SK-N-SH treated with all-trans-retinoic acid at 6 μM for 48 hours (cell line): ENCODE measurements around the gene KLF9.

Experiments used
- ATAC-seq: fragments of 200-7000 bp; cut with Tn5 transposase; 3 replicates; pipeline ENCODE4 v1.9.1; 2020; ENCODE audit warnings: mild to moderate bottlenecking, moderate library complexity
- ARNTL ChIP-seq: fragments of 450-650 bp; formaldehyde crosslinking; IDR thresholded peaks from 2 replicates; pipeline ENCODE4 v1.5.0; 2020; ENCODE audit warnings: low read depth, mild to moderate bottlenecking, moderate library complexity, borderline replicate concordance
- CREB5 ChIP-seq: fragments of 250-450 bp; sonication (Bioruptor Pico); IDR thresholded peaks from 2 replicates; pipeline ENCODE4 v1.5.1; 2020; ENCODE audit warnings: low read depth, mild to moderate bottlenecking, moderate library complexity
- CSDC2 ChIP-seq: fragments of 250-450 bp; sonication (Bioruptor Pico); IDR thresholded peaks from 2 replicates; pipeline ENCODE4 v1.5.0; 2020; ENCODE audit warnings: mild to moderate bottlenecking, moderate library complexity
- CSRNP3 ChIP-seq: fragments of 250-450 bp; sonication (Bioruptor Pico); IDR thresholded peaks from 2 replicates; pipeline ENCODE4 v1.5.1; 2021; ENCODE audit warnings: mild to moderate bottlenecking, moderate library complexity
- ESRRG ChIP-seq: fragments of 250-450 bp; sonication (Bioruptor Pico); IDR thresholded peaks from 2 replicates; pipeline ENCODE4 v1.6.1; 2021; ENCODE audit warnings: mild to moderate bottlenecking
- GLIS3 ChIP-seq: fragments of 250-450 bp; sonication (Bioruptor Pico); IDR thresholded peaks from 2 replicates; pipeline ENCODE4 v1.5.0; 2020; ENCODE audit warnings: mild to moderate bottlenecking, moderate library complexity
- ISL1 ChIP-seq: fragments of 250-450 bp; sonication (Bioruptor Pico); IDR thresholded peaks from 2 replicates; pipeline ENCODE4 v2.1.2; 2022; ENCODE audit warnings: mild to moderate bottlenecking, moderate library complexity
- OSR1 ChIP-seq: fragments of 250-450 bp; sonication (Bioruptor Pico); IDR thresholded peaks from 2 replicates; pipeline ENCODE4 v1.8.0; 2022; ENCODE audit warnings: moderate library complexity, mild to moderate bottlenecking, inconsistent platforms
- PATZ1 ChIP-seq: fragments of 250-450 bp; sonication (Bioruptor Pico); IDR thresholded peaks from 2 replicates; pipeline ENCODE4 v1.8.0; 2020; ENCODE audit warnings: mild to moderate bottlenecking, moderate library complexity, borderline replicate concordance
- POU6F1 ChIP-seq: fragments of 250-450 bp; sonication (Bioruptor Pico); IDR thresholded peaks from 2 replicates; pipeline ENCODE4 v1.8.0; 2021; ENCODE audit warnings: low read depth, mild to moderate bottlenecking, moderate library complexity, borderline replicate concordance
- PPARA ChIP-seq: fragments of 250-450 bp; sonication (Bioruptor Pico); IDR thresholded peaks from 2 replicates; pipeline ENCODE4 v1.5.0; 2020; ENCODE audit warnings: mild to moderate bottlenecking, borderline replicate concordance
- RARB ChIP-seq: fragments of 250-450 bp; sonication (Bioruptor Pico); IDR thresholded peaks from 2 replicates; pipeline ENCODE4 v1.8.0; 2021; ENCODE audit warnings: mild to moderate bottlenecking, moderate library complexity
- SNAI2 ChIP-seq: fragments of 250-450 bp; sonication (Bioruptor Pico); IDR thresholded peaks from 2 replicates; pipeline ENCODE4 v1.5.0; 2020; ENCODE audit warnings: mild to moderate bottlenecking, moderate library complexity
- TCF4 ChIP-seq: fragments of 250-450 bp; sonication (Bioruptor Pico); IDR thresholded peaks from 2 replicates; pipeline ENCODE4 v1.8.0; 2021; ENCODE audit warnings: mild to moderate bottlenecking, moderate library complexity, borderline replicate concordance
- TOX ChIP-seq: fragments of 250-450 bp; sonication (Bioruptor Pico); IDR thresholded peaks from 2 replicates; pipeline ENCODE4 v1.8.0; 2021; ENCODE audit warnings: mild to moderate bottlenecking, moderate library complexity, borderline replicate concordance
- TSHZ2 ChIP-seq: fragments of 250-450 bp; sonication (Bioruptor Pico); IDR thresholded peaks from 2 replicates; pipeline ENCODE4 v1.5.0; 2020; ENCODE audit warnings: mild to moderate bottlenecking, moderate library complexity
- ZC3H10 ChIP-seq: fragments of 250-450 bp; sonication (Bioruptor Pico); IDR thresholded peaks from 2 replicates; pipeline ENCODE4 v1.5.1; 2021; ENCODE audit warnings: mild to moderate bottlenecking, moderate library complexity
- ZFP3 ChIP-seq: fragments of 250-450 bp; sonication (Bioruptor Pico); IDR thresholded peaks from 2 replicates; pipeline ENCODE4 v1.5.0; 2020; ENCODE audit warnings: mild to moderate bottlenecking, moderate library complexity
- ZFP30 ChIP-seq: fragments of 450-650 bp; formaldehyde crosslinking; IDR thresholded peaks from 2 replicates; pipeline ENCODE4 v1.5.0; 2022; ENCODE audit warnings: mild to moderate bottlenecking, moderate library complexity
- ZNF565 ChIP-seq: fragments of 450-650 bp; formaldehyde crosslinking; conservative IDR thresholded peaks from 2 replicates; pipeline ENCODE4 v1.5.0; 2020; ENCODE audit warnings: low read depth, mild to moderate bottlenecking, moderate library complexity
- ZNF8 ChIP-seq: fragments of 450-650 bp; formaldehyde crosslinking; IDR thresholded peaks from 2 replicates; pipeline ENCODE4 v1.5.0; 2020; ENCODE audit warnings: mild to moderate bottlenecking, moderate library complexity

The KLF9 gene

GRCh38 chr9:70442328-70442848 lies 27.9 kb upstream of the KLF9 start (continued):
- TF ChIP-seq PATZ1 (CRISPR knock-in tag) (no peak), TCF4 (CRISPR knock-in tag) (no peak), ARNTL (CRISPR knock-in tag) (no peak), ISL1 (CRISPR knock-in tag) (no peak), ESRRG (CRISPR knock-in tag) (no peak), GLIS3 (CRISPR knock-in tag) (no peak)

GRCh38 chr9:70441622-70442021 lies 27.2 kb upstream of the KLF9 start:
- no peak for TF ChIP-seq RARB (CRISPR knock-in tag)
- TF ChIP-seq TSHZ2 (CRISPR knock-in tag), result no peak
- no peak for TF ChIP-seq TOX
- TF ChIP-seq ARNTL (CRISPR knock-in tag), result no peak
- no peak for TF ChIP-seq ZFP30 (CRISPR knock-in tag)
- TF ChIP-seq PATZ1 (CRISPR knock-in tag), result no peak
- no peak for TF ChIP-seq ESRRG (CRISPR knock-in tag)
- TF ChIP-seq OSR1 (CRISPR knock-in tag), result no peak
- no peak for TF ChIP-seq ZNF565 (CRISPR knock-in tag)
- no peak for TF ChIP-seq PPARA (CRISPR knock-in tag)
- no peak for TF ChIP-seq ZNF8
- no peak for TF ChIP-seq ZC3H10
- TF ChIP-seq POU6F1 (CRISPR knock-in tag), result no peak
- ATAC-seq, result no peak

- ATAC-seq, result no peak
- TF ChIP-seq SNAI2 (CRISPR knock-in tag), result no peak
- TF ChIP-seq ZNF8, result no peak
- TF ChIP-seq ZFP3, result no peak
- TF ChIP-seq ARNTL (CRISPR knock-in tag), result no peak
- TF ChIP-seq ZNF565 (CRISPR knock-in tag), result no peak
- no peak for TF ChIP-seq CSDC2 (CRISPR knock-in tag)
- no peak for TF ChIP-seq CSRNP3 (CRISPR knock-in tag)
- no peak for TF ChIP-seq TCF4 (CRISPR knock-in tag)
- TF ChIP-seq POU6F1 (CRISPR knock-in tag), result no peak
- no peak for TF ChIP-seq CREB5
- TF ChIP-seq GLIS3 (CRISPR knock-in tag), result no peak
These were observed 25.7 kb upstream of the KLF9 start for GRCh38 chr9:70439991-70440706.
